Measurements from ENCODE around the gene CADM1. TPM values are rescaled to one million over a fixed set of nuclear protein-coding genes. Genes with fewer than 3 reads are reported as not detected.

The CADM1 gene
- total and polyA plus RNA-seq, 10 of the 15 experiments (the other 5 are each of a cell fraction or from before 2014, with no cell fraction given) = 0.03 to 0.48 (median 0.15) TPM; not detected in 3

GRCh38 chr11:115222863-115223530 lies 281.2 kb downstream of the CADM1 start (continued):
- TF ChIP-seq DPF2 (IDR thresholded peaks at IDR 0.05) = peak; percentile 23; the same call in 1 of the 2 replicates
- no peak for TF ChIP-seq RCOR1 (conservative IDR thresholded peaks at IDR 0.05; ENCODE audit: low read depth, low read length)
- no peak for TF ChIP-seq IRF4 (IDR thresholded peaks at IDR 0.05; ENCODE audit: low read depth, low read length)
- no peak for TF ChIP-seq STAT3 (IDR thresholded peaks at IDR 0.05; ENCODE audit: low read depth, low read length)
- TF ChIP-seq YY1 (IDR thresholded peaks at IDR 0.05; ENCODE audit: low read depth, low read length) = no peak
- no peak for TF ChIP-seq KLF5 (IDR thresholded peaks at IDR 0.05; ENCODE audit: partially characterized antibody)
- peak; percentile 83; the same call in 1 of the 2 replicates for TF ChIP-seq ZNF24 (IDR thresholded peaks at IDR 0.05)
- TF ChIP-seq RFX5 (IDR thresholded peaks at IDR 0.05; ENCODE audit: low read depth, low read length) = no peak
- TF ChIP-seq MTA2 (IDR thresholded peaks at IDR 0.05; ENCODE audit: low read depth) = no peak
- peak; percentile 2; the same call in 1 of the 2 replicates for TF ChIP-seq BMI1 (IDR thresholded peaks at IDR 0.05; ENCODE audit: borderline replicate concordance)
- no peak for TF ChIP-seq ZNF217 (IDR thresholded peaks at IDR 0.05)
- TF ChIP-seq SUPT20H (IDR thresholded peaks at IDR 0.05; ENCODE audit: borderline replicate concordance, control insufficient read depth, low read depth, low read length) = no peak
- no peak for TF ChIP-seq IRF3 (IDR thresholded peaks at IDR 0.05)
- TF ChIP-seq ZNF207 (IDR thresholded peaks at IDR 0.05; ENCODE audit: borderline replicate concordance) = no peak
- peak in 1 of 2 experiments; percentile 40; a peak in 1 of 4 replicates for TF ChIP-seq IKZF2 (IDR thresholded peaks at IDR 0.05)
- TF ChIP-seq CTCF (IDR thresholded peaks at IDR 0.05 in 2 of 3, conservative IDR thresholded peaks at IDR 0.05 in 1 of 3; ENCODE audit: control insufficient read depth in 2 of 3, extremely low read depth in 1 of 3, insufficient read depth in 1 of 3, low read depth in 3 of 3, low read length in 3 of 3) = no peak
- no peak for TF ChIP-seq SIN3A (IDR thresholded peaks at IDR 0.05; ENCODE audit: low read depth, low read length)
- no peak for TF ChIP-seq RELB (IDR thresholded peaks at IDR 0.05; ENCODE audit: low read depth)
- TF ChIP-seq IKZF1 (conservative IDR thresholded peaks at IDR 0.05) = no peak
- TF ChIP-seq MAX (IDR thresholded peaks at IDR 0.05; ENCODE audit: low read depth, low read length) = no peak
- no peak for TF ChIP-seq MEF2A (IDR thresholded peaks at IDR 0.05; ENCODE audit: insufficient read depth, low read depth, low read length)
- TF ChIP-seq PML (IDR thresholded peaks at IDR 0.05; ENCODE audit: low read length) = 0 out of 2 replicates have a peak, but pooled peaks have one; percentile 12
- no peak for TF ChIP-seq POLR2AphosphoS5 (IDR thresholded peaks at IDR 0.05; ENCODE audit: low read length)
- TF ChIP-seq, protein P1, sequence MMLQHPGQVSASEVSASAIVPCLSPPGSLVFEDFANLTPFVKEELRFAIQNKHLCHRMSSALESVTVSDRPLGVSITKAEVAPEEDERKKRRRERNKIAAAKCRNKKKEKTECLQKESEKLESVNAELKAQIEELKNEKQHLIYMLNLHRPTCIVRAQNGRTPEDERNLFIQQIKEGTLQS (IDR thresholded peaks at IDR 0.05; ENCODE audit: borderline replicate concordance, extremely low read depth, low read depth, low read length) = no peak
